Measurements from ENCODE around the gene CSNK1G1. TPM values are rescaled to one million over a fixed set of nuclear protein-coding genes. Genes with fewer than 3 reads are reported as not detected.
A peak's percentile ranks its signal among the peaks of the same experiment; 100 is the strongest.

CSNK1G1 gene
- polyA plus RNA-seq, 3 donors: 20.0 to 23.8 (median 21.3) TPM

DNA sequence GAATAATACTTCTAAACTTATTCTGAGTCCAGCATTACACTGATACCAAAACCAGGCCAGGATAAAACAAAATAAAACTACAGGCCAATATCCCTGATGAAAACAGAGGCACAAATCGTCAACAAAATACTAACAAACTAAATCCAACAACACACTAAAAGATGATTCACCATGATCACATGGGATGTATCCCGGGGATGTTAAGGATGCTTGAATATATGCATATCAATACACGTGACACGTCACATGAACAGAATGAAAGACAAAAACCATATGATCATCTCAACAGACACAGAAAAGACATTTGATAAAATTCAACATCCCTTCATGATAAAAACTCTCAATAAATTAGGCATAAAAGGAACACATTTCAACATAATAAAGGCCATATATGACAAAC, 91.5 kb downstream of the CSNK1G1 start:
- DNase-seq (ENCODE audit: extremely low read depth in 1 of 11, low read depth in 9 of 11, low spot score in 4 of 11): no peak

DNA sequence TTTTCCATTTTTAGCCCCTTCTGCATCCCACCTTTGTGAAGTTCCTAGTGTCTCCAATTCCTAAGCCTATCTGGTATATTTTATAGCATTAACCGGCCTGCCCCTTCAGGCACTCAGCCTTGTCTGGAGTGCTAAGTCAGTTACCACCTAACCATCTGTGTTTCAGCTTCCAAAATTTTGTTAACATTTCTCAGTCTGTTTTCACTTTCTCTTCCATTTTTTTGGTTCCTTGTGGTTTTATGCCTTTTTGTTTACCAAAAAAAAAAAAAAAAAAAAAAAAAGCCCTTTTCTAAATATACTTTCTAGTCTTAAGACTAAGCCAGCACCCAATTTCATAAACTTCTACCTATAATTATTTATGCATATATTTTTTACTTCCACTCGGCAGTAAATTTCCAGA, 92.4 kb downstream of the CSNK1G1 start:
- no peak for DNase-seq (ENCODE audit: extremely low read depth in 1 of 11, low read depth in 9 of 11, low spot score in 4 of 11)

DNA sequence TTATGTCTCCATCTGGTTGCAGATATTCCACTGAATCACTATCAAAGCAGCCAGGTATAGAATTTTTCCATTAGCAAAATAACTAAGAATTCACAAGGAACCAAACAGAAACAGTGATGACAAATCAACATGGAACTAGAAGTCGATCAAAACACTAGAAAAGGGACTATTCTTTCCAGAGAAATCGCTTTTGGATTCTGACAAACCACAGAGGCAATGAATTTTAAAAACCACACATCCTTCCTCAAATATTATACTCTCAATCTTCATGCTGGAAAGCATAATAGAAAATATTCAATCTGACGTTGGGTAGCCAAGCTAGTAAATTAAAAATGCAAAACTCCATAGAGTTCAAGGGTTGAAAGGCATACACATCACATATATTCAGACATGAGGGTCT, 99.9 kb downstream of the CSNK1G1 start:
- no peak for DNase-seq (ENCODE audit: extremely low read depth in 1 of 11, low read depth in 9 of 11, low spot score in 4 of 11)

DNA sequence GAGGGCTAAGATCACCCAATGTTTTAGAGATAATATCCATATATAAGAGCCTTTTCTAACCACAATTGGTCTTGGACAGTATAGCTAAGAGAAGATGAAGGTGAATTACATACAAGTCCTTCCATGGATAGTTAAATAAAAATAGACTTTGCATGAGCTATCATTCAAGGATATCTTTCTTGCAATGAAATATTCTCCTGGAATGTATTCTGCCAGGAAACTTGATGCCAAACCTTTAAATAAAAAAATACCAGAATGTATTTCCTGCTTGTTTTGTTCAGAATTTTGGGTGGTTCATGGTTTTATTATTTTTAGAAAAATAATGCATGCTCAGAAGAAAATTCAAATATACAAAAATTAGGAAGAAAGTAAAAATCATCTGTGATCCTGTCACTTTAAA, 104.3 kb downstream of the CSNK1G1 start:
- DNase-seq (ENCODE audit: extremely low read depth in 1 of 11, low read depth in 9 of 11, low spot score in 4 of 11): no peak

DNA sequence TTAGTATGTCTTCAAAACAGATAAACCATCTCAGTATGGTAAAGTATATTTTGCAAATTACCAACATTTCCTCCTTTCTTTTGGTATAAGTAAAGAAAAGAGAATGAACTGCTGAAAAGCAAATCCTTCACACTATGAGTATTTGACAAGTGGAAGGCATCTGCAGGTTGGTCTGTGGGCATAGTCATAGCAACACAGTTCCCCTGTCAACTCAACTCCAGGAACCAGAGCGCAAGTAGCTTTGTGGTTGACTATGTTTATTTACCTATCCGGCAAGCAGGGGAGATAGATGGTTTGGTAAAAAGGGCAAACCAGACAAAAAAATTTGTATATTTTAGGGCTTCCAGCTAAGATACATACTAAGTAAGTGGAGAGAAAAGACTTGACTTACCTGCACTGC, 104.9 kb downstream of the CSNK1G1 start:
- DNase-seq (ENCODE audit: extremely low read depth in 1 of 11, low read depth in 9 of 11, low spot score in 4 of 11): no peak

DNA sequence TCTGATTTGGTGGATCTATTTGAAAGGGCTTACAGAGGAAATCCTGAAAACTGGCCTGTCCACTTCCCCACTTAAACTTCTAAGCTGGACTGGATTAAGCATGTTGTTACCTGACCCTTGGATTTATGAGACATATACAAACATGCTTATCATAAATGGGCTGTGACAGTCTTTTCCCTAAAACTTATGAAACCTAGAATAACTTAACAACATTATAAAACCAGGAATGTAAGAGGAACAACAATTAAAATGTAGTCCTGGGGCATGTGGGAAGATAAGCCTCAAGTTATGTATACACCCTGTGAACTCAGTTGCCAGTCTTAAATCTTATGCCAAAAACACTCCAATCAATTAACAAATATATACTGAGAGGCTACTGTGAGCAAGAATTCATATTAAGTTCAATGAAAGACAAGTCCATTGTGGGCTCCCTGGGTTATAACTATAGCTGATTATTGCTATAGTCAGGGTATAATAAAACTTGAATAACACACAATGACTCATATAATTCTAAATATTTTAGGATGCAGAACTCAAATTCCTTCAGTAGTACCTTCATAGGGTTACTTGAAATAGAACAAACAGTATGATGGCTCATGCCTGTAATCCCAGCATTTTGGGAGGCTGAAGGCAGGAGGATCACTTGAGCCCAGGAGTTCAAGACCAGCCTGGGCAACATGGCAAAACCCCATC, 105.9 kb downstream of the CSNK1G1 start:
- no peak for DNase-seq (ENCODE audit: extremely low read depth in 1 of 11, low read depth in 9 of 11, low spot score in 4 of 11)

DNA sequence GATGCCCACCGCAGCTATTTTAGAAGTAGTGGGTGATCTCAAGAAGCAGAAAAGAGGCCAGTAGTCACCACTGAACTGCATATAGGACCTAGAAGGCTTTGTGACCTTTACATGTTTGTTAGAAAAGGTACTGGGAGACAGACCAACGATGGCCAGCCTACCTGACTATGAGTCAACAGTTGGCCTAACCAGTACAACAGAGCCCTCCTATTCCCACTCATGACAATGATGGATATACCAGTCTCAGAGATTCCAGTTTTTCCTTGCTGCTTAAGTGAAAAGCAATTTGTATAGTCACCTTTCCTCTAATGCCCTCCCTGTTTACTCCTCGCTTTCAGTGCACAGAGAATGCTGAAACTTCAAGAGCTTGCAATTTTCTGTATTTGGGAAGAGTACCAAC, 106.6 kb downstream of the CSNK1G1 start:
- DNase-seq (ENCODE audit: extremely low read depth in 1 of 11, low read depth in 9 of 11, low spot score in 4 of 11): no peak

DNA sequence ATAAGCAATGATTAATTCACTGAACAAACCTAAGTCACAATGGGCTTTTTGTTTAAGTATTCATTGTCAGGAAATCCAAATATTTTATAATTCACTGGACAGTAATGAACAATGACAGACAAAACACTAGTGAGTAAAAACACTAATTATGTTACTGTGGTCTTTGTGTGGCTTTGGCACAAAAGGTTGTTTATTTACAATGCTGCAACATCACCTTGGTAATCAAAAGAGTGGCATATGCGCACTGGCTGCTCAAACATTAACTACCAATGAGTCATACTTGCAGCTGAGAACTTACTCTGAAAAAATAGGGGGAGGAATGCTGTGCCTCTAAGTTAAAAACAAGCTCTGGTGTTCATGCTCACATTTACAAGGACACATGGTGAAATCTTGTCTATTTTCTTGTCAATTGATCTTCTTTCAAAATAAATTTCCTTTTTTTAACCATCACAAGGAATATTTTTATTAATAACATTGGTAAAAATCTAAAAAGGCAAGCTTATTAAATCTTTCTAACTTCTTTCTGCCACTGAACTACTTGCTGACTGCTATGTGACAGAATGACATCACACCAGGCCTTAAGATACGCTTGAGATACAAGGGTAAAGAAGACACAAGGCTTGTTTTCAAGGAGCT, 107.9 kb downstream of the CSNK1G1 start:
- peak in 9 of 11 donors; percentile 20 to 77 (median 47) for DNase-seq (ENCODE audit: extremely low read depth in 1 of 11, low read depth in 9 of 11, low spot score in 4 of 11)

DNA sequence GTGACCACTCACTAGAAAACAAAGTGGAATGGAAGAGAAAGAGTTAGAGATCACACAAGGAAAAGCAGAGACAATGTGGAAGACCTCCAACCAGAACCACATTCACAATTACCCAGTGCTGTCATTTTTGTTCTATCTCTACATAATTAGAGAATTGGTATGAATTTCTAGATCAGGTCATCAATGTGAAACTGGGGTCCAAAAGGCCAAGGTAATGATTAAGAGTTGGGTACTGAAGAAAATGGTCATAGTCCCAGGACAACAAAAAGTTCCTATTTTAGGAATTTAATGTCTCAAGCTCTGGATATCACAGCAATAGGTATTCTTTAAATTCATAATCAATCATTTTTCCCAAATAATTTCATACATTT, 108.5 kb downstream of the CSNK1G1 start:
- DNase-seq (ENCODE audit: extremely low read depth in 1 of 11, low read depth in 9 of 11, low spot score in 4 of 11): peak in 1 of 11 donors; percentile 13

DNA sequence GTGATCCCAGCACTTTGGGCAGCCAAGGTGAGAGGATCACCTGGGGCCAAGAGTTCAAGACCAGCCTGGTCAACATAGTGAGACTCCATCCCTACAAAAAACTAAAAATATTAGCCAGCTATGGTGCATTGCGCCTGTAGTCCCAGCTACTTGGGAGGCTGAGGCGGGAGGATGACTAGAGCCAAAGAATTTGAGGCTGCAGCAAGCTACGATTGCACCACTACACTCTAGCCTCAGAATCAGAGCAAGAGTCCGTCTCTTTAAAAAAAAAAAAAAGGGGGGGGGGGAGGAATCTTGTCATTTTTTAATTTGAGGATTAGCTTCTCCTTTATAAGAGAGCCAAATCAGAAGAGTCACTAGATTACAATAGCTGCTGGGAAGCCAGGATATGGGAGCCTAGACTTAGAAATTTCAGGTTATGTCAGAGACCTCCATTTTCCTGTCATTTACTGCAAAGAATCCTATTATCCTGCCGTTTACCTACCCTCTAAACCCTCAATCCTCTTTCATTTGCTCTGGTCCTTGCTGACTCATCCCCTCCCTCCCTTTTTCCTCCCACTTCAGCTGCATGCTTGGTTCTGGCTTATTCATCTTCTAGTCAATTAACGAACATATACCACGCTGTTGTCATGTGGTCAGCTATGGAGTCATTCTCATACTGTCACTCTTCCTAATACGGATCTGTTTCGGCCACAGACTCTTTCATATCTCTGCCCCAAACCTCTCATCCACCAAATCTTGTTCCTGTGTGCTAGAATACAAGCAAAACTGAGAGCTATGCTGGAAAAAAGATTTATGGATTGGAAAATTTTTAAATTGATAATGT, 109.4 kb downstream of the CSNK1G1 start:
- DNase-seq (ENCODE audit: extremely low read depth in 1 of 11, low read depth in 9 of 11, low spot score in 4 of 11): no peak

DNA sequence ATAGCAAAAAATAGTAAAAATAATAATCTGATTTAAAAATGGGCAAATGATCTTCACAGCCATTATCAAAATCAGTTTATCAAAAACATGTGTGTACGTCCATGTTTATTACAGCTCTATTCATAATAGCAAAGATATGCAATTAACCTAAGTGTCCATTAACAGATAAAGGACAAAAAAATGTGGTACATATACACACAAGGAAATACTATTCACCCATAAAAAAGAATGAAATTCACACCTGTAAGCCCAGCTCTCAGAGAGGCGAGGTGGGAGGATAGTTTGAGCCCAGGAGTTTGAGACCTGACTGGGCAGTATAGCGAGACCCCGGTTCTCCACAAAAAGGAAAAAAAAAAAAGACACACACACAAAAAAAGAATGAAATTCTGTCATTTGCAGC, 110.6 kb downstream of the CSNK1G1 start:
- no peak for DNase-seq (ENCODE audit: extremely low read depth in 1 of 11, low read depth in 9 of 11, low spot score in 4 of 11)

DNA sequence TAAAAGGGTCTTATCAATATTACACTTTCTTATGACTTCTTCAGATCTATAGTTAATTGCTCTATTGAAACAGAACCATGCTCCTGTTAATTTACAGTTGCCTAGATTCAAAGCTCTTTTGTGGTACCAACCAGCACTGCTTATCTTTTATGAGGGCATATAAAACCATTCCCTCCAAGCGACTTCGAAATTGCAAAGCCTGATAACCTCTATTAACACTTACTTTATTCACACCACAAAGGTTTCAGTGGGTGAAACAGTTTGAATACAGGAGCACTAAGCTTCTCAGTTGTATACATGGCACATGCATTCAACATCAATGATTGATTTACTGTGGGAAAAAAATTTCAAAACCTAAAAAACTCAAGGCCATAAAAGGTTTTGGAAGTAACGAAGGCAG, 118.3 kb downstream of the CSNK1G1 start:
- no peak for DNase-seq (ENCODE audit: extremely low read depth in 1 of 11, low read depth in 9 of 11, low spot score in 4 of 11)

DNA sequence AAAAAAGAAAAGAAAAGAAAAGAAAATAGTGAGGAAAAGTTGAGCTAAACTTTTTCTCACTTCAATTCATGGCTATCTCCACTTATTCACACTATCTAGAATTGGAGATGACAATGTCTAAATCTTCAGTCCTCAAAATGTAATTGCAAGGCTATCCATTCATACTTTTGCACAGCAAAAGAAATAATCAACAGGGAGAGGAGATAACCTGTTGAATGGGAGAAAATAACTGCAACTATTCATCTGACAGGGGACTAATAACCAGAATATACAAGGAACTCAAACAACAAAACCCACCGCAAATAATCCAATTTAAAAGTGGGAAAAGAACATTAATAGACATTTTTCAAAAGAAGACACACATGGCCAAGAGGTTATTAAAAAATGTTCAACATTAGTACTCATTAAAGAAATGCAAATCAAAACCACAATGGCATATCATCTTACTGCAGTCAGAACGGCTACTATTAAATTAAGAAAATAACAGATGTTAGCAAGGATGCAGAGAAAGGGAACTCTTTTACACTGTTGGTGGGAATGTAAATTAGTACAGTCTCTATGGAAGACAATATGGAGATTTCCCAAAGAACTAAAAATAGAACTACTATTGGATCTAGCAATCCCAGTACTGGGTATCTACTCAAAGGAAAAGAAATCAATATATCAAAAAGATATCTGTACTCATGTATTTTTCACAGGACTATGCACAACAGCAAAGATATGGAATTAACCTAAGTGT, 119.6 kb downstream of the CSNK1G1 start:
- DNase-seq (ENCODE audit: extremely low read depth in 1 of 11, low read depth in 9 of 11, low spot score in 4 of 11): no peak

DNA sequence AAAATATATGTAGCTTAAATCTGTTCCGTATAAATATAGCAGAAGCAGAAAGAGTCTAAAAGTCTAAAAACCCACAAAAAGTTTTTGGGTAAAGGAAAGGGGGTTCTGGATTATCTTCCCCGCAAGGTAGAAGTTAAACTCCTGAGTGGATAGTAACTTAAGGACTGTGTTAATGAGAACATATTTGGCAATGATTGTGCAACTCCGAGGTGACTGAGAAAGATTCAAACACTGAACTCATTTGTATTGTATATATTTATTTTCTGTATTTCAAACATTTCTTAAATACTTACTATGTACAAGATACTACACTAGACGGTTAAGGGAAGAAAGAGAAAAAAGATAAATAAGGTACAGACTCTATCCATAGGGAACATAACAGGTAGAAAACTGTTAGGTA, 120.4 kb downstream of the CSNK1G1 start:
- no peak for DNase-seq (ENCODE audit: extremely low read depth in 1 of 11, low read depth in 9 of 11, low spot score in 4 of 11)

DNA sequence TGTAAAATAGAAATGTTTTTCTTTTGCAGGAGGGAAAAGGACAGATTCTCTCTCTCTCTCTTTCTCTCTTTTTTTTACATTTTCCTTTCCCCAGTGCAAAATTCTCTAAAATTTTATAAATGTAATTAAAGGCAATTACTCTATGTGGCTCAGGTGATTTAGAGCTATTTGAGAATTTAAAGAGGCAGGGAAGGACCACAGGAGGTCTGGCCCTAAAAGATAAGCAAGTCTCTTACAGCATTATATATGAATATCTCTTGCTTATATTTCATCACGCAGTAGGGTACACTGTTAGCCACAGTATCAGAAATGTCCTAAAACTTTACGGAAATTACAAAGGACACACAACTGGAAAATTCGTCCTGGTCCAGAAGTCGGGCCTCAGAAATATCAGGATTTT, 122.7 kb downstream of the CSNK1G1 start:
- DNase-seq (ENCODE audit: extremely low read depth in 1 of 11, low read depth in 9 of 11, low spot score in 4 of 11): no peak

DNA sequence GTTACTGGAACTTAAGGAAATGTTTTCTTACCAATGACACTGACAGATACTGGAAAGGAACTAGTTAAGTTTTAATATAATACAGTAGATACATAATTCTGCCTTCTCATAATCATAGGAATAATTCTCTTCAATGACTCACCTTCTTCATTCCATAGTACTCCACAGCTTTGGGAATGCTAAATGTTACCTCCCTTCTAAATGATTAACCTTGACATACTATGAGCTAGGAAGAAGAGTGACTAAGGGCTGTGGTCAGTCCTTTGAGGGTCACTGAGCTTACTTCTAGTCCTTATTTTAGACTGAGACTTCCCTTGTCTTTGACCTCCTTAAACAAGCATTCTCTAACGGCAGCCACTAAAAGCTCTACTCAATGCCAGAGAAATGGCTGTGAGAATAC, 123.6 kb downstream of the CSNK1G1 start:
- DNase-seq (ENCODE audit: extremely low read depth in 1 of 11, low read depth in 9 of 11, low spot score in 4 of 11): no peak

DNA sequence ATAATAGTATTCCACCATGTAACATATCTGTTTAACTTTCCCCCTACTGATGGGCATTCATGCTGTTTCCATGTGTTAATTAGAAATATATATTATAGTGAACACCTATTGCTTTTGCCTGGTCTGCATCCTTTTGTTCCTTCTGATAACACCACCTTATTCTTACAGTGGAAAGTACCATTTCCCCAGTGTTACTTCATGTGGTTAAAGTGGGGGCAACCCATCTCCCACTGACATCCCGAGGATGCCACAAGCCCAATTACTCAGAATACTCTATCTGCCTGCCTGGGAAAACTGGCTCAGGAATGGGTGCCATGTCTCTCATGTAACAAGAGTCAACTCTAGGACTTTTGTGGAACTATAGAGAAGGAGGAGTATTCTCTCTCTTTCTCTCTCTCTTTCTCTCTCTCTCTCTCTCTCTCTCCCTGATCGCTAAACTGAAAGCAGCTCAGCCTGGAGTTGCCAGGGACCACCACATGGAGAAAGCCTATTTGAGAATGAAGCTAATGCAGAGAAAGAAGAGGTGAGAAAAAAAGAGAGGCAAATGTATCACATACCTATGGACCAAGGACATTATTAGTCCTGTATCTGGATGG, 126.7 kb downstream of the CSNK1G1 start:
- no peak for DNase-seq (ENCODE audit: extremely low read depth in 1 of 11, low read depth in 9 of 11, low spot score in 4 of 11)

DNA sequence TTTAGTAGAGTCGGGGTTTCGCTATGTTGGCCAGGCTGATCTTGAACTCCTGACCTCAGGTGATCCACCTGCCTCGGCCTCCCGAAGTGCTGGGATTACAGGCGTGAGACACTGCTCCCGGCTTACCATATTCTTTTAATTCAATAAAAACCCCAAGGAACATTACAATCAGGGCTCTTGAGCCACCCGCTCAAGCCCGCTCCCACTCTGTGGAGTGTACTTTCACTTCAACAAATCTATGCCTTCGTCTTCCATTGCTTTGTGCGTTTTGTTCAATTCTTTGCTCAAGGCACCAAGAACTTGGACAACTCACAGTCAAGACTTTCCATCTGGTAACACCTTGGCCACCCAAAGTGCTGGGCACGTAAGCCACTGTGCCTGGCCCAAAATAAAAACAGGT, 130.2 kb downstream of the CSNK1G1 start:
- DNase-seq (ENCODE audit: extremely low read depth in 1 of 11, low read depth in 9 of 11, low spot score in 4 of 11): no peak

DNA sequence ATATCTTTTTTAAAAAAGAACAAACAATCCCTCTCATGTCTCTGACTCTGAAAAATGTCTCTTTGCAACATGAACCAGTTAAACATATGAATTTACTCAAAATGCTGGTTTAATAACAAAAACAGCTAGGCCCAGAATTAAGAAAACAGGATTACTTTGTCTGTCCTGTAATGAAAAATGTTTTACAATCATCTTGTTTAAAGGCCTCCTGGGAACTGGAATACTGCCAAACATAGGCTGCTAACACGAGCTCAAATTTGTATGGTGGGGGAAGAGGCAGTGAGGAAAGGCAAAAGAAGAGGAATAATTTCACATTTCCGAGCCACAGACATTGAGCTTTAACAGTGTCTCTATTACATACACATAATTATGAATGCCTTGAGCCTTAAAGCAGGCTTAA, 131.5 kb downstream of the CSNK1G1 start:
- DNase-seq (ENCODE audit: extremely low read depth in 1 of 11, low read depth in 9 of 11, low spot score in 4 of 11): peak; percentile 48 to 82 (median 64)

All from renal cortex interstitium (tissue), 11 donors.